Mucosa of stomach (tissue), 1 donor: ENCODE measurements around the gene ADAM11.

ENCODE experiments used
- H3K27me3 ChIP-seq: one replicate; pipeline ENCODE4 v1.7.0; 2013; ENCODE audit warnings: mild to moderate bottlenecking, low read length; ENCODE audit not compliant: control insufficient read depth, insufficient read depth
- H3K36me3 ChIP-seq: one replicate; pipeline ENCODE4 v1.7.0; 2013; ENCODE audit warnings: low read length; ENCODE audit not compliant: control insufficient read depth, insufficient read depth
- H3K4me1 ChIP-seq: one replicate; pipeline ENCODE4 v1.7.0; 2013; ENCODE audit warnings: mild to moderate bottlenecking, low read length; ENCODE audit not compliant: control insufficient read depth, insufficient read depth
- H3K4me3 ChIP-seq: one replicate; pipeline ENCODE4 v1.7.0; 2013; ENCODE audit warnings: low read length
- H3K9ac ChIP-seq: one replicate; pipeline ENCODE4 v1.7.0; 2013; ENCODE audit warnings: mild to moderate bottlenecking, low read length, moderate library complexity
- H3K9me3 ChIP-seq: one replicate; pipeline ENCODE4 v1.7.0; 2013; ENCODE audit warnings: mild to moderate bottlenecking, low read length, moderate library complexity; ENCODE audit not compliant: control insufficient read depth
- donor health status: Pancreatic carcinoma.

Gene ADAM11

DNA sequence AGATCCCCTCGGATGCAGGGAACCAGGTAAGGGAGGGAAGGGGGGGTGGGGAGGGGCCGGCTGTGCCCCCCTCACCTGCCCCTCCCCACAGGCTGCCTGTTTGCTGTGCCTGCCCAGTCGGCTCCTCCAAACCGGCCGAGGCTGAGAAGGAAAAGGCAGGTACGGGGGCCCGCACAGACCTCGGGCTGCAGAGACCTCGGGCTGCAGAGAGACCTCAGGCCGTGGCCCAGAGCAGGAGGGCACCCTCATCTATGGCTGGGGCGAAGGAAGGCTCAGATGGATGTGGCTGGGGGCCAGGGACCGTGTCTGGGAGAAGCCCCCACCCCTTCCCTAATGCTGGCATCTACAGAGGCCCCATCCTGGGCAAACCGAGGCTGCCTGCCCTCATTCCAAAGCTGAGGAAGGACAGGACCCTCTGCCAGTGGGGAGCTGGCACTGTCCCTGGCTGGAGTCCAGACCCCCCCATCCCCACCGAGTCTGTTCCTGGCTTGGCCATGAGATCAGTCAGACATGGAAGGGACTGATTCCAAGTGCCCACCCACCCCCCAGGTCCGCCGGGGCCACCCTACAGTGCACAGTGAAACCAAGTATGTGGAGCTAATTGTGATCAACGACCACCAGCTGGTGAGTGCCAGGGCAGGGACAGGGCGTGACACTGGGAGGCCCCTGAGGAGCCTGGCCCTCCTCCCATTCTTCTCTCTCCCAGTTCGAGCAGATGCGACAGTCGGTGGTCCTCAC lies 13.7 kb downstream of the ADAM11 start:
- H3K36me3 ChIP-seq: no peaks in the 10 kb centered on the region
- H3K4me1 ChIP-seq: peaks cover 12% of the 10 kb centered on the region
- H3K9me3 ChIP-seq: no peaks in the 10 kb centered on the region
- no peak overlapping the region for H3K9ac ChIP-seq
- peaks cover 19% of the 10 kb centered on the region for H3K27me3 ChIP-seq
- no peak overlapping the region for H3K4me3 ChIP-seq

DNA sequence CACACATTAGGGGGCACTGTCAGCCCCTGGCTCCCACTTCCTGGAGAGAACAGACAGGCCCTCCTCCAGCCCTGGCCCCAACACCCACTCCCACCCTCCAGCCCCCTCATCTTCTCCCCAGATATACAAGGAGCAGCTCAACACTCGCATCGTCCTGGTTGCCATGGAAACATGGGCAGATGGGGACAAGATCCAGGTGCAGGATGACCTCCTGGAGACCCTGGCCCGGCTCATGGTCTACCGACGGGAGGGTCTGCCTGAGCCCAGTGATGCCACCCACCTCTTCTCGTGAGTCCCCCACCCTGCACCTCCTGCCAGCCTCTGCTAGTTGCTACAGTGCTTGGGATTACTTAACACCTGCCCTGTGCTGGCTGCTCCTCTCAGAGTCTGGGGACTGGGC lies 14.4 kb downstream of the ADAM11 start:
- H3K4me3 ChIP-seq: no peak overlapping the region
- peaks cover 12% of the 10 kb centered on the region for H3K4me1 ChIP-seq
- H3K27me3 ChIP-seq: peaks cover 25% of the 10 kb centered on the region
- H3K9me3 ChIP-seq: no peaks in the 10 kb centered on the region
- no peaks in the 10 kb centered on the region for H3K36me3 ChIP-seq
- H3K9ac ChIP-seq: no peak overlapping the region

DNA sequence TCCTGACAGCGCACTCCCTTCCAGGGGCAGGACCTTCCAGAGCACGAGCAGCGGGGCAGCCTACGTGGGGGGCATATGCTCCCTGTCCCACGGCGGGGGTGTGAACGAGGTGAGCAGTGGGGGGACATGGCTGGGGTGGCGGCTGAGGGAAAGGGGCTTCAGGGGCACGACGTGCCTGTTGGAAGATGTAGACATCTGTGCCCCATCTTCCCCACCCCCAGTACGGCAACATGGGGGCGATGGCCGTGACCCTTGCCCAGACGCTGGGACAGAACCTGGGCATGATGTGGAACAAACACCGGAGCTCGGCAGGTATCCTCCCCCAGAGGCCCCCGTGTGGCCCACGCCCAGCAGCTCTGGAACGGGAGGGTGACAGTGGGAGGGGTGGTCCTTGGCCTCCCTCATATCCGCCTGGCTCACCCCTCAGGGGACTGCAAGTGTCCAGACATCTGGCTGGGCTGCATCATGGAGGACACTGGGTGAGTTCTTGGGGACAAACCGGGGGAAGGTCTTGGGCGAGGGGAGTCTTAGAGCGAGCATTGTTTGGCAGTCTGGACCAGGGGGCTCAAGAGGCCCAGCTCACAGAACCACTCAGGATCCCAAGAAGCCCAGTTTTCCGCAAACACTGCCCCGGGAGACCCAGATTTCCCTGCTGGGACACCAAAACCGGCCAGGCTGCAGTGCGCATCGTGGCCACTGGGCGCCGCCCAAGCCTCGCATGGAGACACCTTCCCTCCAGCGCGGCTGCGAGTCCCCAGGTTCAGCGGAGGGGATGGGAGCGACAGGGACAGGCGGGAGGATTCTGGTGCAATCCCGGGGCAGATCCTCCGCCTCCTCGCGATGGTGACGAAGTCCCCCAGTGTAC lies 15.7 kb downstream of the ADAM11 start:
- peak overlapping the region; percentile 62 for H3K4me3 ChIP-seq
- H3K4me1 ChIP-seq: peaks cover 12% of the 10 kb centered on the region
- no peaks in the 10 kb centered on the region for H3K9me3 ChIP-seq
- H3K27me3 ChIP-seq: peaks cover 32% of the 10 kb centered on the region
- no peaks in the 10 kb centered on the region for H3K36me3 ChIP-seq
- H3K9ac ChIP-seq: no peak overlapping the region

DNA sequence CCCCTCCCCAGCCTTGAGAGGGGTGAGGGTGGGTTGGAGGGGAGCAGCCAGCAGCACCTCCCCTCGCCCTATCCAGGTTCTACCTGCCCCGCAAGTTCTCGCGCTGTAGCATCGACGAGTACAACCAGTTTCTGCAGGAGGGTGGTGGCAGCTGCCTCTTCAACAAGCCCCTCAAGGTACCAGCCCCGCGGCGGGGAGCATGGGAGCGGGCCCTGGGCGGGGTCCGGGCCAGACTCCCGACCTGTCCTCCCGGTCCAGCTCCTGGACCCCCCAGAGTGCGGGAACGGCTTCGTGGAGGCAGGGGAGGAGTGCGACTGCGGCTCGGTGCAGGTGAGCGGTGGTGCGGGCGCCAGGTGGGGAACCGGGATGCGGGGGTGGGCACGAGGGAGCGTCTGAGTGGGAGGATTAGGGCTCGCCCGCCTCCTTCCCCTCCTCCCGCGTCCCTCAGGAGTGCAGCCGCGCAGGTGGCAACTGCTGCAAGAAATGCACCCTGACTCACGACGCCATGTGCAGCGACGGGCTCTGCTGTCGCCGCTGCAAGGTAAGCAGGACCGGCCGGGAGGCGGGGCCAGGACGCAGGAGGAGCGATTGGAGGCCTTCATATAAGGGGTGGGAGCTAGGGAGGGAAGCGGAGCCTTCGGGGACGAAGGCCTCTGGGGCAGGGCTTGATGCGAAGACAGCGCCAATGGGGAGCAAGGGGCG lies 16.5 kb downstream of the ADAM11 start:
- no peak overlapping the region for H3K9ac ChIP-seq
- H3K4me3 ChIP-seq: peak overlapping the region; percentile 62
- H3K27me3 ChIP-seq: peaks cover 38% of the 10 kb centered on the region
- H3K4me1 ChIP-seq: peaks cover 12% of the 10 kb centered on the region
- no peaks in the 10 kb centered on the region for H3K36me3 ChIP-seq
- H3K9me3 ChIP-seq: no peaks in the 10 kb centered on the region

DNA sequence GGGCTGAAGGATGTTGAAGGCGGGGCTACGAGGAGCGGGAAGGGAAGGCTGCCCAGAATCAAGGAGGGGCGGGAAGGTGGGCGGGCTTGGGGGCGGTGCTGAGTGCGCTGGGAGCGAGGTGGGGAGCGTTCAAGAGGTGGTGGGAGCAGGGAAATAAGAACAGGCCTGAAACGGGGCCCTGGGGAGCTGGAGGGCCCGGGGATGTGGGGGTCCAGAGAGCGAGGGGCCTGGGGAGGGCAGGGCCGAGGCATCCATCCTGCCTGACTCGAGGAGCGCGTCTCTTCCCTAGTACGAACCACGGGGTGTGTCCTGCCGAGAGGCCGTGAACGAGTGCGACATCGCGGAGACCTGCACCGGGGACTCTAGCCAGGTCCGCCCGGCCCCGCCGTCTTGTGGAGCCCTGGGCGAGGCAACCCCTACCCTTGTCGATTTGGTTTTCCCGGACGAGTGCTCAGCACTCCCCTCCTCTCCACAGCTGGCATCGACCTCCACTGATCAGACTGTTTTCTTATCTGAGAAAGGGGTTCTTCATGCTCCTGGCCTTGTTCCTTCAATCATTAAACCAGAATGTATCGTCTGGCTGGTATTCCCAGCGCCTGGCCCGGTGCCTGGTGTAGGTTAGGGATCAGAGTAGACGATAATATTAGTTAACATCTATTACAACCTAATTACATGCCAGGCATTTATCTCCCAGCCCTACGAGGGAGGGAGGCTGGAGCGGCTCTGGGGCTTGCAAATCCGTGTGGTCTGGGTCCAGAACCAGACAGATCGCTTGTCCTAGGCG lies 17.2 kb downstream of the ADAM11 start:
- H3K36me3 ChIP-seq: no peaks in the 10 kb centered on the region
- no peaks in the 10 kb centered on the region for H3K9me3 ChIP-seq
- H3K4me1 ChIP-seq: peaks cover 12% of the 10 kb centered on the region
- peak overlapping the region; percentile 62 for H3K4me3 ChIP-seq
- H3K9ac ChIP-seq: peak overlapping the region; percentile 47
- H3K27me3 ChIP-seq: peaks cover 44% of the 10 kb centered on the region

DNA sequence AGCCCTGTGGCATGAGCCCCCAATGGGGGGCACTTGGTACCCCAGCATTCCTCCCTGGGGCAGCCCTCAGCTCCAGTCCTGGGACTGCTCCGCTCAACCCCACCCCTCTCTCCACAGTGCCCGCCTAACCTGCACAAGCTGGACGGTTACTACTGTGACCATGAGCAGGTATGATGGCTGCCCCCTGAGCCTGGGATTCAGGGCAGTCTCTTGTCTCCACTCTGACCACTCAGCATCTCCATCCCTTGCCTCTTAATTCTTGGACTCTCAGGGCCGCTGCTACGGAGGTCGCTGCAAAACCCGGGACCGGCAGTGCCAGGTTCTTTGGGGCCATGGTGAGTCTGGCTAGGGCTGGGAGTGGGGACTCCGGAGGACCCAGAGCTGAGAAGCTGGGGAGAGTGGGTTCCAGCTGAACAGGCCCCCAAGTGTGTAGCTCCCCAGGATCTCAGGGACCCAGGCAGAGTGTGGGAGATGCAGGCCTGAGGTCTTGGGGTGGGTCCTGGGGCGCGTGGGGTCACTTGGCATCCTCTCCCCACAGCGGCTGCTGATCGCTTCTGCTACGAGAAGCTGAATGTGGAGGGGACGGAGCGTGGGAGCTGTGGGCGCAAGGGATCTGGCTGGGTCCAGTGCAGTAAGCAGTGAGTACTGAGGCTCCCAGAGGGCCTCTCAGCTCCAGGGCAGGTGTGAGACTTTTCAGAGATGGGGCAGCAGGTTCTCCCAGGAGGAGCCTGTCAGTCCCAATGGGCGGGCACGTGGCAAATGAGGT lies 18.0 kb downstream of the ADAM11 start:
- H3K9me3 ChIP-seq: no peaks in the 10 kb centered on the region
- H3K27me3 ChIP-seq: peaks cover 44% of the 10 kb centered on the region
- H3K9ac ChIP-seq: no peak overlapping the region
- H3K4me1 ChIP-seq: peaks cover 12% of the 10 kb centered on the region
- no peaks in the 10 kb centered on the region for H3K36me3 ChIP-seq
- no peak overlapping the region for H3K4me3 ChIP-seq

DNA sequence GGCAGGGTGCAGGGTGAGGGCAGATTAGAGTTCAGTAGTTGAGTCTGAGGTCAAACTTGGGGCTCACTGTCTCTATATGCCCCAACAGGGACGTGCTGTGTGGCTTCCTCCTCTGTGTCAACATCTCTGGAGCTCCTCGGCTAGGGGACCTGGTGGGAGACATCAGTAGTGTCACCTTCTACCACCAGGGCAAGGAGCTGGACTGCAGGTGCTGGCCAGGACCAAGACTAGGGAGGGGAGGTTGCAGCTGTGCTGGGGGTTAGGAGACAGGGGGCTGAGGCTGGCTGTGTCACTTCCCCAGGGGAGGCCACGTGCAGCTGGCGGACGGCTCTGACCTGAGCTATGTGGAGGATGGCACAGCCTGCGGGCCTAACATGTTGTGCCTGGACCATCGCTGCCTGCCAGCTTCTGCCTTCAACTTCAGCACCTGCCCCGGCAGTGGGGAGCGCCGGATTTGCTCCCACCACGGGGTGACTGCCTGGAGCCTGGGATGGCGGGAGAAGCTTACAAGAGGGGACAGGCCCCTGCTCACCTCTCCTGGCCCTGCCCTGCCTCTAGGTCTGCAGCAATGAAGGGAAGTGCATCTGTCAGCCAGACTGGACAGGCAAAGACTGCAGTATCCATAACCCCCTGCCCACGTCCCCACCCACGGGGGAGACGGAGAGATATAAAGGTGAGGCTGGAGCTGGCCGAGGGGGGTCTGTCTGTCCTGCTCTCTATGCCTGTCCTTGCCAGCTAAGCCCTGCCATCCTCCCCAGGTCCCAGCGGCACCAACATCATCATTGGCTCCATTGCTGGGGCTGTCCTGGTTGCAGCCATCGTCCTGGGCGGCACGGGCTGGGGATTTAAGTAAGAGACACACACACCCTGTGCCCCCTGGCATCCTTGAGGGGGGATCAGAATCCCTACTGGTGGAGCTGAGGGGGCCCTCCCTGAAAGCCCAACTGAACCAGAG lies 18.9 kb downstream of the ADAM11 start:
- Histone ChIP-seq H3K9ac (no peak overlapping the region), H3K4me1 (peaks cover 12% of the 10 kb centered on the region), H3K4me3 (no peak overlapping the region), H3K36me3 (no peaks in the 10 kb centered on the region), H3K27me3 (peaks cover 44% of the 10 kb centered on the region), H3K9me3 (no peaks in the 10 kb centered on the region)

DNA sequence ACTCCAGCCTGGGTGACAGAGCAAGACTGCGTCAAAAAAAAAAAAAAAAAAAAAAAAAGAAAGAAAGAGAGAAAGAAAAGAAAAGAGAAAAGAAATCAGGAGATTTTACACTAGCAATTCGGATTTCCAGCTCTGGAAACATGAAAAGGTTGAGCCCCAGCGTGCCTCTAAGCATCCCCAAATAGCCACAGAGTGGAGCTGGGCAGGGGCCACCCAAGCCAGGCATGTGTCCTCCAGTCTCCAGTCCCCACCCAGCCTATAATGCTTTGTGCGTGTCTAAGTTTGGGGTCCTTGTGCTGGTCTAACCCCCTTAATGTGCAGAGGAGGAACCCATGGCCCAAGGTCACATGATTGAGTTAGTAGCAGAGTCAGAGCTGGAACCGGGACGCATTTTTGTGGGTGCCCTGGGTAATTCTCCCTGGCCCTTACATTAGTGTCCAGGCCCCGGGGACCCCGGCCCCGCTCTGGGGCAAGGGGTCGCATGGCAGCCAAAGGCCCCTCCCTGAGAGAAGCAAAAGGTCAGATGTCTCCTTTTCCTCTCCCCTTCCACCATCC lies 19.9 kb downstream of the ADAM11 start:
- peaks cover 38% of the 10 kb centered on the region for H3K27me3 ChIP-seq
- H3K9me3 ChIP-seq: no peaks in the 10 kb centered on the region
- H3K4me3 ChIP-seq: no peak overlapping the region
- peaks cover 12% of the 10 kb centered on the region for H3K4me1 ChIP-seq
- no peaks in the 10 kb centered on the region for H3K36me3 ChIP-seq
- no peak overlapping the region for H3K9ac ChIP-seq

DNA sequence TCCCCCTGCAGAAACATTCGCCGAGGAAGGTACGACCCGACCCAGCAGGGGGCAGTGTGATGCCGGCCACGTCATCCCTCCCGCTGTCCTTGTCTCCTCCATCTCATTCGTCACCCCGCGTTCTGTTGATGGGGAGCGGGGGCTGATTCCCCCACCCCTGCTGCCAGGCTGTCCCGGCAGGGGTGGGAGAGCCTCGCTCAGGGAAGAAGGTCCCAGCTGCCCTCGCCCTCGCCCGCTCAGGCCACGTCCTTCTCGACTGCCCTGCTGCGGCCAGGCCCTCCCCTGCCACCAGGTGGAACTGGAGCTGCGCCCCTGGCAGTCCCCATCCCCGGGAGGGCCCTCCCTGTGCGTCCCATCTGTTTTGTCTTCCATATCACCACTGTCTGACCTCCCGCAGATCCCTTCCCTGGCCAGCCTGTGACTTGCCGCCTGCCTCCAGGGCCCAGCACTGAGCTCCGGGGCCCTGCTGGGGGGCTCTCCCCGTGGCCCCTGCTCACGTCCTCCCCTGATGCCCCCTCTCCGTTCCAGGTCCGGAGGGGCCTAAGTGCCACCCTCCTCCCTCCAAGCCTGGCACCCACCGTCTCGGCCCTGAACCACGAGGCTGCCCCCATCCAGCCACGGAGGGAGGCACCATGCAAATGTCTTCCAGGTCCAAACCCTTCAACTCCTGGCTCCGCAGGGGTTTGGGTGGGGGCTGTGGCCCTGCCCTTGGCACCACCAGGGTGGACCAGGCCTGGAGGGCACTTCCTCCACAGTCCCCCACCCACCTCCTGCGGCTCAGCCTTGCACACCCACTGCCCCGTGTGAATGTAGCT lies 20.6 kb downstream of the ADAM11 start:
- Histone ChIP-seq H3K4me3 (no peak overlapping the region), H3K36me3 (no peaks in the 10 kb centered on the region), H3K9me3 (no peaks in the 10 kb centered on the region), H3K4me1 (peaks cover 12% of the 10 kb centered on the region), H3K9ac (peak overlapping the region; percentile 35), H3K27me3 (peaks cover 33% of the 10 kb centered on the region)
